ENCODE data around the gene LYZ.
A peak's percentile ranks its signal among the peaks of the same experiment; 100 is the strongest.

LYZ gene

GRCh38 chr12:69343885-69344612 lies 4.1 kb upstream of the LYZ start:
- no peak overlapping the region for H3K4me3 ChIP-seq (ENCODE audit: low read length)
- no peaks in the 10 kb centered on the region for H3K4me1 ChIP-seq (ENCODE audit: insufficient read depth, low read length)
- H3K27me3 ChIP-seq (ENCODE audit: insufficient read depth, low read length), result peaks cover 11% of the 10 kb centered on the region
- no peak overlapping the region for H2AFZ ChIP-seq (ENCODE audit: low read depth, low read length)
- no peaks in the 10 kb centered on the region for H3K9me3 ChIP-seq (ENCODE audit: low read length)
- H3K36me3 ChIP-seq (ENCODE audit: insufficient read depth, low read length), result no peaks in the 10 kb centered on the region

- Histone ChIP-seq H3K27me3 (ENCODE audit: insufficient read depth, low read length) (peaks cover 11% of the 10 kb centered on the region), H2AFZ (ENCODE audit: low read depth, low read length) (no peak overlapping the region), H3K4me1 (ENCODE audit: insufficient read depth, low read length) (no peaks in the 10 kb centered on the region), H3K9me3 (ENCODE audit: low read length) (no peaks in the 10 kb centered on the region), H3K4me3 (ENCODE audit: low read length) (no peak overlapping the region), H3K36me3 (ENCODE audit: insufficient read depth, low read length) (no peaks in the 10 kb centered on the region)
Measured at GRCh38 chr12:69345077-69345476, 3.1 kb upstream of the LYZ start.

GRCh38 chr12:69345742-69346141 lies 2.4 kb upstream of the LYZ start:
- Histone ChIP-seq H3K9me3 (ENCODE audit: low read length) (no peaks in the 10 kb centered on the region), H3K4me3 (ENCODE audit: low read length) (no peak overlapping the region), H3K27me3 (ENCODE audit: insufficient read depth, low read length) (peaks cover 7% of the 10 kb centered on the region), H2AFZ (ENCODE audit: low read depth, low read length) (no peak overlapping the region), H3K36me3 (ENCODE audit: insufficient read depth, low read length) (no peaks in the 10 kb centered on the region), H3K4me1 (ENCODE audit: insufficient read depth, low read length) (no peaks in the 10 kb centered on the region)

GRCh38 chr12:69350002-69350626 lies 1.9 kb downstream of the LYZ start:
- Histone ChIP-seq H3K4me1 (ENCODE audit: insufficient read depth, low read length) (no peaks in the 10 kb centered on the region), H3K36me3 (ENCODE audit: insufficient read depth, low read length) (no peaks in the 10 kb centered on the region), H2AFZ (ENCODE audit: low read depth, low read length) (no peak overlapping the region), H3K27me3 (ENCODE audit: insufficient read depth, low read length) (no peaks in the 10 kb centered on the region), H3K9me3 (ENCODE audit: low read length) (no peaks in the 10 kb centered on the region), H3K4me3 (ENCODE audit: low read length) (no peak overlapping the region)

GRCh38 chr12:69350777-69351176 lies 2.6 kb downstream of the LYZ start:
- Histone ChIP-seq H2AFZ (ENCODE audit: low read depth, low read length) (no peak overlapping the region), H3K27me3 (ENCODE audit: insufficient read depth, low read length) (no peaks in the 10 kb centered on the region), H3K4me3 (ENCODE audit: low read length) (no peak overlapping the region), H3K9me3 (ENCODE audit: low read length) (no peaks in the 10 kb centered on the region), H3K4me1 (ENCODE audit: insufficient read depth, low read length) (no peaks in the 10 kb centered on the region), H3K36me3 (ENCODE audit: insufficient read depth, low read length) (no peaks in the 10 kb centered on the region)

GRCh38 chr12:69351462-69352236 lies 3.5 kb downstream of the LYZ start:
- H2AFZ ChIP-seq (ENCODE audit: low read depth, low read length), result no peak overlapping the region
- no peaks in the 10 kb centered on the region for H3K27me3 ChIP-seq (ENCODE audit: insufficient read depth, low read length)
- H3K4me3 ChIP-seq (ENCODE audit: low read length), result no peak overlapping the region
- no peaks in the 10 kb centered on the region for H3K36me3 ChIP-seq (ENCODE audit: insufficient read depth, low read length)
- no peaks in the 10 kb centered on the region for H3K4me1 ChIP-seq (ENCODE audit: insufficient read depth, low read length)
- H3K9me3 ChIP-seq (ENCODE audit: low read length), result no peaks in the 10 kb centered on the region

GRCh38 chr12:69352904-69353303 lies 4.7 kb downstream of the LYZ start:
- Histone ChIP-seq H3K4me3 (ENCODE audit: low read length) (no peak overlapping the region), H3K36me3 (ENCODE audit: insufficient read depth, low read length) (no peaks in the 10 kb centered on the region), H3K27me3 (ENCODE audit: insufficient read depth, low read length) (no peaks in the 10 kb centered on the region), H2AFZ (ENCODE audit: low read depth, low read length) (no peak overlapping the region), H3K9me3 (ENCODE audit: low read length) (no peaks in the 10 kb centered on the region), H3K4me1 (ENCODE audit: insufficient read depth, low read length) (no peaks in the 10 kb centered on the region)

- H3K4me1 ChIP-seq (ENCODE audit: insufficient read depth, low read length), result peaks cover 4% of the 10 kb centered on the region
- no peak overlapping the region for H2AFZ ChIP-seq (ENCODE audit: low read depth, low read length)
- no peaks in the 10 kb centered on the region for H3K36me3 ChIP-seq (ENCODE audit: insufficient read depth, low read length)
- H3K27me3 ChIP-seq (ENCODE audit: insufficient read depth, low read length), result no peaks in the 10 kb centered on the region
- no peak overlapping the region for H3K4me3 ChIP-seq (ENCODE audit: low read length)
- no peaks in the 10 kb centered on the region for H3K9me3 ChIP-seq (ENCODE audit: low read length)
Measured at GRCh38 chr12:69354172-69354555, 6.0 kb downstream of the LYZ start.

GRCh38 chr12:69354556-69355187 lies 6.5 kb downstream of the LYZ start:
- H3K4me1 ChIP-seq (ENCODE audit: insufficient read depth, low read length), result peaks cover 6% of the 10 kb centered on the region
- no peak overlapping the region for H2AFZ ChIP-seq (ENCODE audit: low read depth, low read length)
- no peaks in the 10 kb centered on the region for H3K36me3 ChIP-seq (ENCODE audit: insufficient read depth, low read length)
- H3K9me3 ChIP-seq (ENCODE audit: low read length), result no peaks in the 10 kb centered on the region
- H3K4me3 ChIP-seq (ENCODE audit: low read length), result no peak overlapping the region
- no peaks in the 10 kb centered on the region for H3K27me3 ChIP-seq (ENCODE audit: insufficient read depth, low read length)

- Histone ChIP-seq H3K36me3 (ENCODE audit: insufficient read depth, low read length) (no peaks in the 10 kb centered on the region), H3K4me3 (ENCODE audit: low read length) (no peak overlapping the region), H3K27me3 (ENCODE audit: insufficient read depth, low read length) (no peaks in the 10 kb centered on the region), H3K9me3 (ENCODE audit: low read length) (no peaks in the 10 kb centered on the region), H2AFZ (ENCODE audit: low read depth, low read length) (no peak overlapping the region), H3K4me1 (ENCODE audit: insufficient read depth, low read length) (peaks cover 6% of the 10 kb centered on the region)
Measured at GRCh38 chr12:69355363-69356028, 7.3 kb downstream of the LYZ start.

- no peaks in the 10 kb centered on the region for H3K9me3 ChIP-seq (ENCODE audit: low read length)
- H3K4me1 ChIP-seq (ENCODE audit: insufficient read depth, low read length), result peaks cover 6% of the 10 kb centered on the region
- peak within 1 kb of the TSS; percentile 89 for H3K4me3 ChIP-seq (ENCODE audit: low read length)
- peaks cover 18% of the 10 kb centered on the region for H3K36me3 ChIP-seq (ENCODE audit: insufficient read depth, low read length)
- H2AFZ ChIP-seq (ENCODE audit: low read depth, low read length), result peak within 1 kb of the TSS; percentile 90
- H3K27me3 ChIP-seq (ENCODE audit: insufficient read depth, low read length), result no peaks in the 10 kb centered on the region
Measured at GRCh38 chr12:69359531-69360347, 11.6 kb downstream of the LYZ start, which contains the start of gene YEATS4. Gene YEATS4, plus strand, starts transcription at chr12:69359743. Its CDS starts 230 bp downstream, at chr12:69359973.

GRCh38 chr12:69360348-69360672 lies 12.1 kb downstream of the LYZ start:
- H3K4me1 ChIP-seq (ENCODE audit: insufficient read depth, low read length), result peaks cover 6% of the 10 kb centered on the region
- H3K9me3 ChIP-seq (ENCODE audit: low read length), result no peaks in the 10 kb centered on the region
- peak overlapping the region; percentile 90 for H2AFZ ChIP-seq (ENCODE audit: low read depth, low read length)
- peak overlapping the region; percentile 89 for H3K4me3 ChIP-seq (ENCODE audit: low read length)
- H3K27me3 ChIP-seq (ENCODE audit: insufficient read depth, low read length), result no peaks in the 10 kb centered on the region
- H3K36me3 ChIP-seq (ENCODE audit: insufficient read depth, low read length), result peaks cover 18% of the 10 kb centered on the region
